ENCODE results near the gene GMIP. TPM values are rescaled to one million over a fixed set of nuclear protein-coding genes. Genes with fewer than 3 reads are reported as not detected.

The GMIP gene
- total RNA-seq, 1 experiment from 2014 or later, result 12.7 TPM

DNA sequence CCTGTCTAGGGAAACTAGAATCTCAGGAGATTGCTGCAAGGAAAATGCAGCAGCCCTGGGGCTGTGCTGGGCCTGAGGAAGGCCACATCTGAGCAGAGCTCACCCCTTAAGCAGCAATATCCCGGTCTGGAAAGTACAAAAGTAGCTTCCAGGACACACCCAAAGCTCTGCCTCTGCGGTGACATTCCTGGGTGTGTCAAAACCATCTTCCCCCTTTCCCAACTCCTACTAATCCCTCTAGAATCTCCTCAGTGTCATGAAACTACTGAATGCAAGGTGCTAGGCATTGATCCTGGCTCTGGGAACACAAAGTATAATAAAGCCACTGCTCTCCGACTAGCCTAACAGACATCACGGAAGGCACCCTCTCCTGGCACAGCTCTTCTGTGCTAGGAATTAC lies 30.0 kb downstream of the GMIP start:
- no peak overlapping the region for H2BK20ac ChIP-seq (ENCODE audit: low read depth, low read length, poor library complexity, severe bottlenecking)
- peaks cover 4% of the 10 kb centered on the region for H3K23me2 ChIP-seq (ENCODE audit: insufficient read length, low read depth, low read length, poor library complexity, severe bottlenecking)
- TF ChIP-seq, protein P1, sequence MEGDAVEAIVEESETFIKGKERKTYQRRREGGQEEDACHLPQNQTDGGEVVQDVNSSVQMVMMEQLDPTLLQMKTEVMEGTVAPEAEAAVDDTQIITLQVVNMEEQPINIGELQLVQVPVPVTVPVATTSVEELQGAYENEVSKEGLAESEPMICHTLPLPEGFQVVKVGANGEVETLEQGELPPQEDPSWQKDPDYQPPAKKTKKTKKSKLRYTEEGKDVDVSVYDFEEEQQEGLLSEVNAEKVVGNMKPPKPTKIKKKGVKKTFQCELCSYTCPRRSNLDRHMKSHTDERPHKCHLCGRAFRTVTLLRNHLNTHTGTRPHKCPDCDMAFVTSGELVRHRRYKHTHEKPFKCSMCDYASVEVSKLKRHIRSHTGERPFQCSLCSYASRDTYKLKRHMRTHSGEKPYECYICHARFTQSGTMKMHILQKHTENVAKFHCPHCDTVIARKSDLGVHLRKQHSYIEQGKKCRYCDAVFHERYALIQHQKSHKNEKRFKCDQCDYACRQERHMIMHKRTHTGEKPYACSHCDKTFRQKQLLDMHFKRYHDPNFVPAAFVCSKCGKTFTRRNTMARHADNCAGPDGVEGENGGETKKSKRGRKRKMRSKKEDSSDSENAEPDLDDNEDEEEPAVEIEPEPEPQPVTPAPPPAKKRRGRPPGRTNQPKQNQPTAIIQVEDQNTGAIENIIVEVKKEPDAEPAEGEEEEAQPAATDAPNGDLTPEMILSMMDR (conservative IDR thresholded peaks at IDR 0.05), result no peak
- H3K27me3 ChIP-seq (ENCODE audit: insufficient read depth, low read length), result no peaks in the 10 kb centered on the region; the same call in 1 of the 2 replicates
- no peak overlapping the region for H3K18ac ChIP-seq (ENCODE audit: insufficient read length, low read depth, low read length)
- no peaks in the 10 kb centered on the region for H3K36me3 Mint-ChIP-seq (ENCODE audit: insufficient read depth in 1 of 3, low read depth in 3 of 3)
- H4K20me1 ChIP-seq (ENCODE audit: control insufficient read depth, insufficient read depth, insufficient read length), result no peaks in the 10 kb centered on the region
- H4K91ac ChIP-seq (ENCODE audit: insufficient read length, low read depth, low read length), result no peak overlapping the region
- no peaks in the 10 kb centered on the region for H3K9me3 Mint-ChIP-seq
- H3K4ac ChIP-seq (ENCODE audit: low read depth, low read length), result no peak overlapping the region
- H3T11ph ChIP-seq (ENCODE audit: low read length), result no peak overlapping the region
- no peak overlapping the region for H3K14ac ChIP-seq (ENCODE audit: insufficient read depth, low read length)
- H2AK5ac ChIP-seq (ENCODE audit: insufficient read length, low read length), result no peak overlapping the region
- DNase-seq, result no peak
- no peak overlapping the region for H2BK5ac ChIP-seq (ENCODE audit: insufficient read length, low read length)
- H3K27ac ChIP-seq (ENCODE audit: insufficient read length, low read depth, low read length), result no peak overlapping the region
- H3K9me3 ChIP-seq (ENCODE audit: control insufficient read depth, low read depth, low read length), result no peaks in the 10 kb centered on the region
- no peak overlapping the region for H2BK15ac ChIP-seq (ENCODE audit: low read depth, low read length)
- H3K23ac ChIP-seq (ENCODE audit: insufficient read length, low read depth, low read length), result no peak overlapping the region
- H3K4me1 ChIP-seq (ENCODE audit: insufficient read depth, low read length), result no peaks in the 10 kb centered on the region
- H2BK12ac ChIP-seq (ENCODE audit: insufficient read length, low read depth, low read length), result no peak overlapping the region
- H4K8ac ChIP-seq (replicated peaks; ENCODE audit: insufficient read length, low read depth, low read length), result no peak overlapping the region
- no peak overlapping the region for H3K56ac ChIP-seq (ENCODE audit: insufficient read length, low read depth, low read length)
- H2AFZ ChIP-seq (ENCODE audit: low read length), result no peak overlapping the region
- no CpG with 5 or more reads among the region's 4 CpGs for WGBS (ENCODE audit: extremely low coverage, insufficient read length, low lambda C conversion rate)
- no peaks in the 10 kb centered on the region for H3K79me1 ChIP-seq (ENCODE audit: insufficient read depth, low read depth, low read length, poor library complexity, severe bottlenecking)
- peaks cover 6 to 11% of the 10 kb centered on the region in 2 experiments for H3K4me1 Mint-ChIP-seq
- no peak overlapping the region for H3K9ac ChIP-seq (ENCODE audit: extremely low read depth, insufficient read length, low read length)
- H3K27ac Mint-ChIP-seq, result no peak overlapping the region; a peak in 2 of 7 replicates
- no peak overlapping the region for H4K5ac ChIP-seq (ENCODE audit: insufficient read length, low read depth, low read length)
- H3K27me3 Mint-ChIP-seq (ENCODE audit: low read depth), result peaks cover 15% of the 10 kb centered on the region
- no peak overlapping the region for H3K4me3 Mint-ChIP-seq
- H2BK120ac ChIP-seq (ENCODE audit: low read depth, low read length, poor library complexity, severe bottlenecking), result no peak overlapping the region
- no peak overlapping the region for H3K4me2 ChIP-seq (ENCODE audit: insufficient read depth, insufficient read length, low read length)
- H3K79me2 ChIP-seq (ENCODE audit: insufficient read depth, low read length), result no peaks in the 10 kb centered on the region

Measured in H9 (cell line).